CD4-positive, alpha-beta T cell (primary cell): ENCODE results near the gene PHTF2. TPM values are rescaled to one million over a fixed set of nuclear protein-coding genes. Genes with fewer than 3 reads are reported as not detected.

ENCODE experiments used
- ATAC-seq: fragments of 200-7000 bp; cut with Tn5 transposase; one replicate; pipeline ENCODE4 v1.10.0; 2022; ENCODE audit warnings: mild to moderate bottlenecking; ENCODE audit not compliant: poor library complexity
- CTCF ChIA-PET: fragments of 350-600 bp; sonication (Branson Sonifier 250); formaldehyde crosslinking; loops from one replicate; lab custom pipeline; 2021; ENCODE audit warnings: antibody characterized with exemption, inconsistent platforms; lab: Charles Lee
- POLR2A ChIA-PET: fragments of 350-600 bp; sonication (Branson Sonifier 250); formaldehyde crosslinking; loops from one replicate; lab custom pipeline; 2021; ENCODE audit warnings: antibody characterized with exemption, inconsistent platforms; lab: Charles Lee
- DNase-seq, 14 experiments: peaks; one replicate each; pipeline ENCODE4 v3.0.0-alpha.2; 2013 to 2020; ENCODE audit warnings: mixed read lengths in 2 of 14
- H3K27ac ChIP-seq, 2 donors: one replicate each; pipeline versions ENCODE4 v1.5.1 to v1.7.0; 2013; ENCODE audit warnings: low read length in 2 of 2, low read depth in 1 of 2, mild to moderate bottlenecking in 1 of 2
- H3K27me3 ChIP-seq, 2 experiments: 1 replicate in 1 of 2; 2 replicates in 1 of 2; pipeline versions ENCODE4 v1.6.1 to v1.7.0; 2013; ENCODE audit warnings: low read length in 2 of 2, control low read depth in 1 of 2, mild to moderate bottlenecking in 1 of 2, moderate library complexity in 1 of 2; ENCODE audit not compliant: insufficient read depth in 2 of 2, control insufficient read depth in 1 of 2
- H3K36me3 ChIP-seq: one replicate; pipeline ENCODE4 v1.6.1; 2013; ENCODE audit warnings: low read length, control low read depth; ENCODE audit not compliant: insufficient read depth
- H3K4me1 ChIP-seq: one replicate; pipeline ENCODE4 v1.6.1; 2013; ENCODE audit warnings: low read length, control low read depth; ENCODE audit not compliant: insufficient read depth
- H3K4me3 ChIP-seq: one replicate; pipeline ENCODE4 v1.5.1; 2013; ENCODE audit warnings: mild to moderate bottlenecking, low read length, moderate library complexity
- H3K9me3 ChIP-seq, 2 experiments: 1 replicate in 1 of 2; 2 replicates in 1 of 2; pipeline versions ENCODE4 v1.6.1 to v1.7.0; 2013; ENCODE audit warnings: low read length in 2 of 2, mild to moderate bottlenecking in 2 of 2, control low read depth in 1 of 2, moderate library complexity in 1 of 2; ENCODE audit not compliant: control insufficient read depth in 1 of 2, insufficient read depth in 1 of 2
- H3K27ac Mint-ChIP-seq: one replicate; pipeline ENCODE4 v1.8.0; 2020; ENCODE audit warnings: mixed read lengths
- H3K27me3 Mint-ChIP-seq: one replicate; pipeline ENCODE4 v1.8.0; 2021; ENCODE audit warnings: mixed read lengths
- H3K36me3 Mint-ChIP-seq: one replicate; pipeline ENCODE4 v1.8.0; 2021; ENCODE audit warnings: low read depth, mixed read lengths
- H3K4me1 Mint-ChIP-seq: one replicate; pipeline ENCODE4 v1.8.0; 2021; ENCODE audit warnings: low read depth, mixed read lengths
- H3K4me3 Mint-ChIP-seq: one replicate; pipeline ENCODE4 v1.8.0; 2020; ENCODE audit warnings: mild to moderate bottlenecking, mixed read lengths
- H3K9me3 Mint-ChIP-seq: one replicate; pipeline ENCODE4 v1.8.0; 2020; ENCODE audit warnings: mixed read lengths
- intact Hi-C, 2 experiments: fragments of 100-400 bp; cut with DNase I in 1 of 2; cut with micrococcal nuclease in 1 of 2; formaldehyde crosslinking; loops; one replicate each; pipeline versions ENCODE4 v1.15.1 to v1.9.0; 2023 to 2025; cut with DNase I, micrococcal nuclease
- total RNA-seq, 174 experiments: library from RNA in 2 of 174; stranded (reverse) in 2 of 174; gene quantifications; one replicate each; pipeline ENCODE4 v1.2.3 and lab custom pipeline; 2021 to 2026
- TF ChIP-seq, protein P1 (sequence below): fragments of 200-600 bp; IDR thresholded peaks from one replicate; pipeline ENCODE4 v1.8.0; 2022; ENCODE audit warnings: antibody characterized with exemption, mild to moderate bottlenecking

Gene PHTF2
- total RNA-seq, 2 experiments from 2014 or later: 22.6 to 23.5 TPM

DNA sequence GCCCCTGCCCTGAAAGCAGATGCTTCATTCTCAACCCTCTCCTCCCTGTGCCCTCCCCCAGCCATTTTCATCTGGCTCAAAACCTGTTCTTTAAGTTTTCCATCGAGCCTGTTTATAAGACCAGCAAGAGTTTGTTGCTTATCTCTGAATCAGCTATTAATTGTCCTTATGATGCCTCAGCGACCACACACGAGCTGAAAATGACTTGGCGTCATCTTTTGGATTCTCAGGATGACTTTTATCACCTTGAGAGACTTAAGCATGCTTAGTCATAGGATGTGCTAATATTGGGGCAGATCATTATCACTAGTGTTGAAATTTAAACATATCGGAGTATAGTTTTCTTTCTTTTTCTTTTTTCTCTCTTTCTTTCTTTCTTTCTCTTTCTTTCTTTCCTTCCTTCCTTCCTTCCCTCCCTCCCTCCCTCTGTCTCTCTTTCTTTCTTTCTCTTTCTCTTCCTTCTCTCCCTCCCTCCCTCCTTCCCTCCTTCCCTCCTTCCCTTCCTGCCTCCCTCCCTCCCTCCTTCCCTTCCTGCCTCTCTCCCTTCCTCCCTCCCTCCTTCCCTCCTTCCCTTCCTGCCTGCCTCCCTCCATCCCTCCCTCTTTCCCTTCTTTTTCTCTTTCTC is 184.5 kb downstream of the PHTF2 start:
- Mint-ChIP-seq H3K36me3 (no peaks in the 10 kb centered on the region), H3K27ac (no peak overlapping the region), H3K4me1 (no peaks in the 10 kb centered on the region), H3K27me3 (peaks cover 11% of the 10 kb centered on the region), H3K9me3 (no peaks in the 10 kb centered on the region), H3K4me3 (no peak overlapping the region)
- Histone ChIP-seq H3K36me3 (no peaks in the 10 kb centered on the region), H3K27ac (no peak overlapping the region), H3K4me3 (no peak overlapping the region), H3K4me1 (no peaks in the 10 kb centered on the region), H3K27me3 (no peaks in the 10 kb centered on the region), H3K9me3 (no peaks in the 10 kb centered on the region)
- ATAC-seq (no peak), DNase-seq (no peak)
- CTCF ChIA-PET: no interaction called here
- intact Hi-C loops: no loop called here
- POLR2A ChIA-PET: no interaction called here
- TF ChIP-seq, protein P1, sequence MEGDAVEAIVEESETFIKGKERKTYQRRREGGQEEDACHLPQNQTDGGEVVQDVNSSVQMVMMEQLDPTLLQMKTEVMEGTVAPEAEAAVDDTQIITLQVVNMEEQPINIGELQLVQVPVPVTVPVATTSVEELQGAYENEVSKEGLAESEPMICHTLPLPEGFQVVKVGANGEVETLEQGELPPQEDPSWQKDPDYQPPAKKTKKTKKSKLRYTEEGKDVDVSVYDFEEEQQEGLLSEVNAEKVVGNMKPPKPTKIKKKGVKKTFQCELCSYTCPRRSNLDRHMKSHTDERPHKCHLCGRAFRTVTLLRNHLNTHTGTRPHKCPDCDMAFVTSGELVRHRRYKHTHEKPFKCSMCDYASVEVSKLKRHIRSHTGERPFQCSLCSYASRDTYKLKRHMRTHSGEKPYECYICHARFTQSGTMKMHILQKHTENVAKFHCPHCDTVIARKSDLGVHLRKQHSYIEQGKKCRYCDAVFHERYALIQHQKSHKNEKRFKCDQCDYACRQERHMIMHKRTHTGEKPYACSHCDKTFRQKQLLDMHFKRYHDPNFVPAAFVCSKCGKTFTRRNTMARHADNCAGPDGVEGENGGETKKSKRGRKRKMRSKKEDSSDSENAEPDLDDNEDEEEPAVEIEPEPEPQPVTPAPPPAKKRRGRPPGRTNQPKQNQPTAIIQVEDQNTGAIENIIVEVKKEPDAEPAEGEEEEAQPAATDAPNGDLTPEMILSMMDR: no peak

DNA sequence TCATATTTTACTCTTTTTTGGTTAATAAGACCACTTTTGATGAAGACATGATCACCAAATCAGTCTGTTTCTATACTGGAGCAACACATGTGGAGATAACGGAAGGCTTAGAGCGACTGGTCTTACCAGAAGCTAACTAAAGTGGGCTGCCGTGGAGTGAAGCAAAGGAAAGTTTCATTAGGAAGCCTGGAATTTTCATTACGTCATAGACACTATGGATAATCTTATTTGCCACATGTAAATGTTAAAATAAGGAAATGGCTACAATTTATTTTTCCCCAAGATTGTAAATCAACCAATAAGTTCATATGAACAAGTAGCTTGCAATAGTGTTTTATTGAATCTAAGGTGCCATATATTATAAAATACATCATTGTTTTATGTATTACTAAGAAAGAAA is 185.4 kb downstream of the PHTF2 start:
- Histone ChIP-seq H3K27me3 (no peaks in the 10 kb centered on the region), H3K9me3 (no peaks in the 10 kb centered on the region), H3K4me1 (no peaks in the 10 kb centered on the region), H3K27ac (no peak overlapping the region), H3K36me3 (no peaks in the 10 kb centered on the region), H3K4me3 (no peak overlapping the region)
- Mint-ChIP-seq H3K27me3 (peaks cover 11% of the 10 kb centered on the region), H3K9me3 (no peaks in the 10 kb centered on the region), H3K36me3 (no peaks in the 10 kb centered on the region), H3K27ac (no peak overlapping the region), H3K4me1 (no peaks in the 10 kb centered on the region), H3K4me3 (no peak overlapping the region)
- CTCF ChIA-PET: no interaction called here
- TF ChIP-seq, protein P1: no peak
- intact Hi-C loops: no loop called here
- DNase-seq (no peak), ATAC-seq (no peak)
- POLR2A ChIA-PET: no interaction called here

DNA sequence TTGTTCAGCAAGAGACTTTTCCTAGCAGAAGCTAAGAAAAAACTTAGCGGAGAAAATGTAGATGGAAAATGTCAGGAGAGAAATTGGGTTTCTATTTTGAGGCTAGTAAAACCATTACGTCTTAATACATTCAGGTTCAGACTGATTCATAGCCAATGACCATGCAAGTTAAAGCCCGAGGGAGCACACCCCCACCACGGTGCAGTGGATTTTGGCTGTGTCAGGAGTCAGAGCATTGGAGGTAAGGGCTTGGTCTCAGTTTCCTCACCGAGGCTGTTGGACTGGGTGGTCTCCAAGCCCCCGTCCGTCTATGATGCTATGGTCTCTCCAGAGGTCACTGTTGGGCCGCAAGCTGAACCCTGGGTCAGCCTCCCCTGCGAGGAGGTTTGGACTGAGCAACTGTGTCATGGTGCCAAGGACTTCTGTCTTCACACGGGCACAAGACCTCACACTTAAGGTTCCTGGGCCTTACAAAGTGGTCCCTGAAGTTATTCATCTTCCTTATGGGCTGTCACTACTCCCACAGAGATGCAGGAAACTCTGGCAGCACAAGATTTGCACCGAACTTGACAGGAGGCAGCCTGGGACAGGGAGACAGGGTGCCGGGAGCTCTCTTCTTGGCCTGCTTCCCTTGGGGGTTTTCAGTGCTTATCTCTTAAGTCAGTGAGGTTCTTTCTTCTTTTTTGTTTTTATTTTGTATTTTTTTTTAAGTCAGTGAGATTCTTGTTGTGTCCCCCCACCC is 186.8 kb downstream of the PHTF2 start:
- no peaks in the 10 kb centered on the region for H3K36me3 ChIP-seq
- Mint-ChIP-seq H3K4me1 (no peaks in the 10 kb centered on the region), H3K27ac (no peak overlapping the region), H3K9me3 (no peaks in the 10 kb centered on the region), H3K36me3 (no peaks in the 10 kb centered on the region), H3K4me3 (no peak overlapping the region), H3K27me3 (peaks cover 11% of the 10 kb centered on the region)
- no peak overlapping the region for H3K4me3 ChIP-seq
- TF ChIP-seq, protein P1: no peak
- no peaks in the 10 kb centered on the region for H3K27me3 ChIP-seq
- ChIA-PET POLR2A (no interaction called here), CTCF (no interaction called here)
- intact Hi-C loops: no loop called here
- no peak overlapping the region for H3K27ac ChIP-seq
- H3K9me3 ChIP-seq: no peaks in the 10 kb centered on the region
- no peaks in the 10 kb centered on the region for H3K4me1 ChIP-seq
- DNase-seq (no peak), ATAC-seq (no peak)
